GM12891 (cell line): ENCODE measurements around the gene TMEM218.

Source experiments
- DNase-seq: peaks from one replicate; pipeline ENCODE4 v3.0.0; 2011; ENCODE audit warnings: low spot score; ENCODE audit not compliant: insufficient read length
- FAIRE-seq: peaks from 2 replicates; lab custom pipeline; 2011; peaks lifted over from hg19 to GRCh38; lab: Jason Lieb, UNC
- PAX5 ChIP-seq: IDR thresholded peaks from 2 replicates; pipeline ENCODE4 v1.6.1; 2011; ENCODE audit warnings: low read length, moderate library complexity, mild to moderate bottlenecking; ENCODE audit not compliant: insufficient read depth, severe bottlenecking
- POLR2A ChIP-seq: IDR thresholded peaks from 2 replicates; pipeline ENCODE4 v1.6.1; 2011; ENCODE audit warnings: low read depth, low read length, control low read depth
- POLR2AphosphoS5 ChIP-seq: IDR thresholded peaks from 2 replicates; pipeline ENCODE4 v1.6.1; 2011; ENCODE audit warnings: low read depth, low read length, control low read depth
- POU2F2 ChIP-seq: IDR thresholded peaks from 2 replicates; pipeline ENCODE4 v1.6.1; 2011; ENCODE audit warnings: low read depth, mild to moderate bottlenecking, control low read depth, low read length, moderate library complexity
- SPI1 ChIP-seq: IDR thresholded peaks from 2 replicates; pipeline ENCODE4 v1.6.1; 2011; ENCODE audit warnings: low read depth, low read length, control low read depth
- TAF1 ChIP-seq: IDR thresholded peaks from 2 replicates; pipeline ENCODE4 v1.6.1; 2011; ENCODE audit warnings: low read depth, low read length, control low read depth

TMEM218 gene

DNA sequence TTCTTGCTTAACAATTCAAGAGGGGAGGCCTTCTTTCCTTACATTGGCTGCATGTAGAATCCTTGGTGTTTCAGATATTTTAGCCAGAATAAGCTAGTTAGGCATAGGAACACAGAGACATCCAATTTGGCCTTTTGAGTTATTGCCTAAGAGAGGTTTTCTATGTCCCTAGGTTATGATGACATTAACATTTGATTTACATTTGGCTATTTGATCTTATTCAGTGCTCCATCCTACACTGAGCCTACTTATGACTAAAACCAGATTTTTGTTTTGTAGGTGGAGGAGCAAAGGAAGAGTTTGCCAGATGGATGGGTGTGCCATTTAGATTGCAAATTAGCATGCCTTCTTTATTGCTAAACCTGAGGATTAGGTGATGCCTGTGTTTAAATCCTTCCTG lies 59.4 kb downstream of the TMEM218 start:
- TF ChIP-seq PAX5 (no peak), POU2F2 (no peak), POLR2A (no peak), POLR2AphosphoS5 (no peak), TAF1 (no peak), SPI1 (no peak)
- FAIRE-seq (no peak), DNase-seq (no peak)

- DNase-seq (no peak), FAIRE-seq (no peak)
- TF ChIP-seq TAF1 = no peak
- TF ChIP-seq SPI1 = no peak
- no peak for TF ChIP-seq POLR2A
- no peak for TF ChIP-seq PAX5
- TF ChIP-seq POLR2AphosphoS5 = no peak
- TF ChIP-seq POU2F2 = no peak
Measured at GRCh38 chr11:125049164-125049792, 62.1 kb downstream of the TMEM218 start.
